Fibroblast of pulmonary artery (primary cell): ENCODE measurements around the gene APBA1.
A peak's percentile ranks its signal among the peaks of the same experiment; 100 is the strongest.

Experiments
- DNase-seq: peaks from one replicate; pipeline ENCODE4 v3.0.0-alpha.2; 2010; ENCODE audit warnings: low read depth
- H3K4me3 ChIP-seq: replicated peaks from 2 replicates; pipeline ENCODE4 v1.5.1; 2011; ENCODE audit warnings: low read depth, mild to moderate bottlenecking, control low read depth, low read length, moderate library complexity
- CTCF ChIP-seq: IDR thresholded peaks from 2 replicates; pipeline ENCODE4 v1.5.1; 2011; ENCODE audit warnings: mild to moderate bottlenecking, control low read depth, low read length, inconsistent platforms; ENCODE audit errors: missing control alignments

The APBA1 gene

GRCh38 chr9:69574057-69574456 lies 98.1 kb downstream of the APBA1 start:
- TF ChIP-seq CTCF: no peak
- DNase-seq: peak; percentile 39
- H3K4me3 ChIP-seq: no peak overlapping the region

DNA sequence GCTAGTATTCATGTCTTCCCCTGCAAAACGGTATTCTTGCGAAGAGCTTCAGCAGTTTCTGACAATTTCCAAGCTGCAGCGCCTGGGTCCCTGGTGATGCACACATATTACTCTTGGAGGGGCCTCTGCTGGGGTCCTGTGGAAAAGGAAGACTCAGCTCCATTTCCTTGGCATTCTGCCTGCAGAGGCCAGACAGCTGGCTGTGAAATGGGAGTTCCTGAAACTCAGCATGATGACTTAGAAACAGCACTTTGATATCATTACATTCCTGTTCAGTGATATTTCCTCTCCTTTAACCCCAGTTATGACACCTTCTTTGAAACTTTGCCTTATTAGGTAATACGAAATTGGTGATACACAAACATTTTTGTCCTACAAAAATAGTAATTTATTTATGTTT lies 98.5 kb downstream of the APBA1 start:
- peak; percentile 75 for DNase-seq
- no peak for TF ChIP-seq CTCF
- H3K4me3 ChIP-seq: no peak overlapping the region

GRCh38 chr9:69572611-69573010 lies 99.6 kb downstream of the APBA1 start:
- TF ChIP-seq CTCF: no peak
- H3K4me3 ChIP-seq: no peak overlapping the region
- DNase-seq: peak; percentile 36

DNA sequence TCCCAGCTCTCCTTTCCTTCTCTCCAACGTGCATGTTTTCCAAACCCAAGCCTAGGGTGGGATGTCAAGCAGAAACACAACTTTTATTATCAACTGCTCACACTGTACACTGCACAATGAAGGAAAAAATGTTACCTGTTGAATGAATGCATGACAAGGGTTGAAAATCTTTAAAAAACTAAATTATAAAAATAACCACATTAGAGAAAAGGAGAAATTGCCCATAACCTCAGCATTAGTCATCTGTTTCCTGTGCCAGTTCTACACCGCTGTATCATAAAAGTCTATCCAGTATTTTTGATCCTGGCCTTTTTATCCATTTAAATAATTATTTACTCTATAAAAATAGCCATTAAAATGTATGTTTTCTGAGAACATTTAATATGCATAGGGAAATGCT lies 101.1 kb downstream of the APBA1 start:
- TF ChIP-seq CTCF: no peak
- H3K4me3 ChIP-seq: no peak overlapping the region
- peak; percentile 13 for DNase-seq

GRCh38 chr9:69569738-69570451 lies 102.3 kb downstream of the APBA1 start:
- no peak overlapping the region for H3K4me3 ChIP-seq
- no peak for TF ChIP-seq CTCF
- DNase-seq: peak; percentile 63

DNA sequence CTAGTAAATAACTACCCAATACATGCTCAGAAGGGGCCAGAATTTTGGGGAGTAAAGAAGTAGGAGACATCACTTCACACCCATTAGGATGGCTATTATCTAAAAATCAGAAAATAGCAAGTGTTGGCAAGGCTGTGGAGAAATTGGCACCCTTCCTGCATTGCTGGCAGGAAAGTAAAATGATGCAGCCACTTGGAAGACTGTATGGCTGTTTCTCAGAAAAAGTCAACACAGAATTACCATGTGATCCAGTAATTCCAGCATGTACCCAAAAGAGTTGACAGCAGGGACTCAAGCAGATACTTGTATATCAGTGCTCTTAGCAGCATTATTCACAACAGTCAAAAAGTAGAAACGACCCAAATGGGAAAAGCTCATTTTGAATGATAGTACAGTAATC lies 107.6 kb downstream of the APBA1 start:
- TF ChIP-seq CTCF: no peak
- DNase-seq: no peak
- no peak overlapping the region for H3K4me3 ChIP-seq

DNA sequence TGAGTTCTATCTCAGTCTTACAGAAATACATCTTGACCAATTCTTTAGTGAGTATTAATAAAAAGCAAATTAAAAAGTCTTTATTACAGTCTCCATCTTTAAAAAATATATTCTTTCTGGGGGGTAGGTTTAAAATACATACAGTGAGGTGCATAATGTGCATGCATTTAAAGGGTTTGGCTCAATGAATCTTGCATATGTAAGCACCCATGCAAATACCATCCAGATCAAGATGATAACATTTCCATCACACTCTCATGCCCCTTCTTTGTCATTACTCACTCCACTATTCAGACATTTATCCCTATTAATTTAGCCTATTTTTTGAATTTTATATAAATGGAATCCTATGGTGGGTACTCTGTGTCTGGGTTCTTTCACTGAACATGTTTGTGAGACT lies 113.0 kb downstream of the APBA1 start:
- DNase-seq: no peak
- H3K4me3 ChIP-seq: no peak overlapping the region
- TF ChIP-seq CTCF: no peak
